OCI-LY1 (cell line): Measurements from ENCODE around the gene KDM4D.
"Not testable (repeated sequence)": the region's sequence is repeated elsewhere in the genome, so short reads cannot be mapped to it uniquely, and the experiment has no call there.

ENCODE experiments used
- EZH2 ChIP-seq: fragments of 200-600 bp; sonication (generic), shearing (Covaris generic); IDR thresholded peaks from 2 replicates; pipeline ENCODE4 v1.8.0; 2017; ENCODE audit warnings: borderline replicate concordance, mixed run types, mild to moderate bottlenecking, antibody characterized with exemption, low read length, moderate library complexity, mixed read lengths
- TF ChIP-seq, protein P1 (sequence below): fragments of 200-600 bp; sonication (generic), shearing (Covaris generic); IDR thresholded peaks from 2 replicates; pipeline ENCODE4 v1.5.1; 2017; ENCODE audit warnings: mild to moderate bottlenecking, antibody characterized with exemption, low read length, moderate library complexity, mixed read lengths

DNA sequence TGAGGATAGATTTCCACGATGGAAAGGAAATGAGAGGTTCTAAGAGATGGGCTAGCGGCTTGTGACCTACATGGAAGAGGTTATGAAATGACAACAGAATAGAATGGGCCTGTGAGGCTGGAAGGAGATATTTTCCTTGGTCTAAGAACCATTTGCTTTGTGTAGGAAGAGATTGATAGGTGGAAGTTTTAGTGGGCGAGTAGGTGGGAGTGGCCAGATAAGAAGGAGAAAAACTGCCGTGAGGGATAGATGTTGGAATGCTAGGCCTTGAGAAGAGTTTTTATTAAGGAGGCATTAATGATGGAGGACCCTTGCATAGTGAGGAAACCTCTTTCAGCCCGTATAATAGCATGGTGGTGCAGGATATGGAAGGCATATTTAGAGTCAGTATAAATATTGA is 48.0 kb downstream of the KDM4D start:
- TF ChIP-seq, protein P1, sequence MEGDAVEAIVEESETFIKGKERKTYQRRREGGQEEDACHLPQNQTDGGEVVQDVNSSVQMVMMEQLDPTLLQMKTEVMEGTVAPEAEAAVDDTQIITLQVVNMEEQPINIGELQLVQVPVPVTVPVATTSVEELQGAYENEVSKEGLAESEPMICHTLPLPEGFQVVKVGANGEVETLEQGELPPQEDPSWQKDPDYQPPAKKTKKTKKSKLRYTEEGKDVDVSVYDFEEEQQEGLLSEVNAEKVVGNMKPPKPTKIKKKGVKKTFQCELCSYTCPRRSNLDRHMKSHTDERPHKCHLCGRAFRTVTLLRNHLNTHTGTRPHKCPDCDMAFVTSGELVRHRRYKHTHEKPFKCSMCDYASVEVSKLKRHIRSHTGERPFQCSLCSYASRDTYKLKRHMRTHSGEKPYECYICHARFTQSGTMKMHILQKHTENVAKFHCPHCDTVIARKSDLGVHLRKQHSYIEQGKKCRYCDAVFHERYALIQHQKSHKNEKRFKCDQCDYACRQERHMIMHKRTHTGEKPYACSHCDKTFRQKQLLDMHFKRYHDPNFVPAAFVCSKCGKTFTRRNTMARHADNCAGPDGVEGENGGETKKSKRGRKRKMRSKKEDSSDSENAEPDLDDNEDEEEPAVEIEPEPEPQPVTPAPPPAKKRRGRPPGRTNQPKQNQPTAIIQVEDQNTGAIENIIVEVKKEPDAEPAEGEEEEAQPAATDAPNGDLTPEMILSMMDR: not testable (repeated sequence)
- TF ChIP-seq EZH2: not testable (repeated sequence)
